Epithelial cell of proximal tubule (primary cell): Measurements from ENCODE around the gene FATE1. TPM values are rescaled to one million over a fixed set of nuclear protein-coding genes. Genes with fewer than 3 reads are reported as not detected.

ENCODE experiments used
- DNase-seq: peaks from one replicate; pipeline ENCODE4 v3.0.0-alpha.2; 2011; ENCODE audit warnings: low read depth
- H3K4me3 ChIP-seq: 2 replicates; pipeline ENCODE4 v1.5.1; 2011; ENCODE audit warnings: low read depth, mild to moderate bottlenecking, low read length
- CTCF ChIP-seq: conservative IDR thresholded peaks from 2 replicates; pipeline ENCODE4 v1.5.1; 2012; ENCODE audit warnings: low read depth, mild to moderate bottlenecking, low read length
- total RNA-seq: library from RNA; depleted of rRNA; stranded (reverse); fragments of >200 nt; gene quantifications from 2 replicates; pipeline ENCODE4 v1.2.3, GENCODE V29; 2015

Gene FATE1
- total RNA-seq, 1 donor from 2014 or later = not detected

- H3K4me3 ChIP-seq = no peak overlapping the region
- TF ChIP-seq CTCF = no peak
- no peak for DNase-seq
Measured at GRCh38 chrX:151727346-151727745, 11.5 kb downstream of the FATE1 start.

- TF ChIP-seq CTCF = no peak
- H3K4me3 ChIP-seq = no peak overlapping the region
- no peak for DNase-seq
Measured at GRCh38 chrX:151729056-151729725, 13.4 kb downstream of the FATE1 start.

- H3K4me3 ChIP-seq = no peak within 1 kb of the TSS
- no peak for TF ChIP-seq CTCF
- DNase-seq = no peak
Measured at GRCh38 chrX:151734446-151734845, 18.6 kb downstream of the FATE1 start, which contains the start of gene CNGA2. TSS of gene CNGA2 (plus strand) at chrX:151734746. CDS start at chrX:151738484, 3,738 bp downstream.

- no peak overlapping the region for H3K4me3 ChIP-seq
- DNase-seq = no peak
- TF ChIP-seq CTCF = no peak
Measured at GRCh38 chrX:151735219-151735618, 19.4 kb downstream of the FATE1 start.

- no peak for DNase-seq
- TF ChIP-seq CTCF = no peak
- H3K4me3 ChIP-seq = no peak overlapping the region
Measured at GRCh38 chrX:151736685-151737084, 20.9 kb downstream of the FATE1 start.

GRCh38 chrX:151737494-151737893 lies 21.7 kb downstream of the FATE1 start:
- no peak overlapping the region for H3K4me3 ChIP-seq
- no peak for DNase-seq
- no peak for TF ChIP-seq CTCF

- H3K4me3 ChIP-seq = no peak overlapping the region
- DNase-seq = no peak
- TF ChIP-seq CTCF = no peak
Measured at GRCh38 chrX:151738751-151739150, 22.9 kb downstream of the FATE1 start.
